HCT116 (cell line): ENCODE data around the gene YAP1.

ENCODE experiments used
- CTCF ChIP-seq, 3 experiments: fragments of 200-600 bp in 1 of 3; sonication (generic) in 1 of 3; IDR thresholded peaks in 2 of 3; conservative IDR thresholded peaks in 1 of 3; 2 replicates each; pipeline ENCODE4 v1.5.1; 2012 to 2017; ENCODE audit warnings: low read depth in 2 of 3, low read length in 2 of 3, antibody characterized with exemption in 1 of 3, borderline replicate concordance in 1 of 3, control low read depth in 1 of 3, mild to moderate bottlenecking in 1 of 3, mixed read lengths in 1 of 3, mixed run types in 1 of 3, moderate library complexity in 1 of 3; ENCODE audit not compliant: insufficient read depth in 1 of 3
- JUND ChIP-seq: IDR thresholded peaks from 2 replicates; pipeline ENCODE4 v1.6.1; 2012
- RAD21 ChIP-seq: IDR thresholded peaks from 2 replicates; pipeline ENCODE4 v1.6.1; 2012; ENCODE audit warnings: low read depth, mild to moderate bottlenecking
- REST ChIP-seq: IDR thresholded peaks from 2 replicates; pipeline ENCODE4 v1.6.1; 2012; ENCODE audit warnings: low read depth
- SIN3A ChIP-seq: IDR thresholded peaks from 2 replicates; pipeline ENCODE4 v1.6.1; 2012; ENCODE audit warnings: low read depth
- SP1 ChIP-seq: IDR thresholded peaks from 2 replicates; pipeline ENCODE4 v1.6.1; 2012; ENCODE audit warnings: low read depth
- SRF ChIP-seq: IDR thresholded peaks from 2 replicates; pipeline ENCODE4 v1.6.1; 2012; ENCODE audit warnings: low read depth
- TCF7L2 ChIP-seq: IDR thresholded peaks from 2 replicates; pipeline ENCODE4 v1.7.0; 2011; ENCODE audit warnings: borderline replicate concordance, inconsistent platforms; ENCODE audit not compliant: insufficient read depth, insufficient read length; ENCODE audit errors: extremely low read depth
- ZNF274 ChIP-seq: fragments of 200-500 bp; sonication (Bioruptor generic); IDR thresholded peaks from 2 replicates; pipeline ENCODE4 v1.6.1; 2014; ENCODE audit warnings: mild to moderate bottlenecking, low read depth, low read length, inconsistent platforms

GRCh38 chr11:102071497-102072472 lies 38.5 kb upstream of the YAP1 start:
- TF ChIP-seq CTCF (IDR thresholded peaks at IDR 0.05 in 2 of 3, conservative IDR thresholded peaks at IDR 0.05 in 1 of 3; ENCODE audit: borderline replicate concordance in 1 of 3, insufficient read depth in 1 of 3, low read depth in 2 of 3, low read length in 2 of 3), result no peak
- no peak for TF ChIP-seq REST
- TF ChIP-seq ZNF274, result no peak
- TF ChIP-seq SIN3A, result no peak
- TF ChIP-seq TCF7L2, result no peak
- TF ChIP-seq SRF, result no peak
- no peak for TF ChIP-seq JUND
- no peak for TF ChIP-seq SP1
- no peak for TF ChIP-seq RAD21
